Lower leg skin (tissue), 4 donors: Measurements from ENCODE around the gene NKD1. TPM values are rescaled to one million over a fixed set of nuclear protein-coding genes. Genes with fewer than 3 reads are reported as not detected.

ENCODE experiments used
- DNase-seq, 2 donors: peaks; one replicate each; pipeline ENCODE4 v3.0.0-alpha.2; 2019; ENCODE audit warnings: low spot score in 2 of 2
- H3K4me3 ChIP-seq: fragments of 200-600 bp; sonication (generic); 2 replicates; pipeline ENCODE4 v1.5.1; 2017; ENCODE audit warnings: mild to moderate bottlenecking, low read depth; ENCODE audit not compliant: poor library complexity, severe bottlenecking
- CTCF ChIP-seq, 3 donors: fragments of 450-650 bp; IDR thresholded peaks; one replicate each; pipeline ENCODE4 v1.5.1; 2016; ENCODE audit warnings: antibody characterized with exemption in 3 of 3, mild to moderate bottlenecking in 3 of 3, moderate library complexity in 2 of 3
- POLR2A ChIP-seq, 2 donors: fragments of 450-650 bp; IDR thresholded peaks; one replicate each; pipeline ENCODE4 v1.6.1; 2016 to 2017; ENCODE audit warnings: antibody characterized with exemption in 2 of 2, mild to moderate bottlenecking in 1 of 2, moderate library complexity in 1 of 2
- WGBS, 2 donors: methylation state at CpG; one replicate each; pipeline ENCODE4 v1.1.5; 2018; 5-methylcytosine and 5-hydroxymethylcytosine counted together
- intact Hi-C: fragments of 100-400 bp; cut with DNase I; formaldehyde crosslinking; loops from one replicate; pipeline ENCODE4 v1.15.0; 2023; ENCODE audit warnings: low total_unique reads
- total RNA-seq, 4 donors: library from RNA; depleted of rRNA; stranded (reverse); fragments of >200 nt; gene quantifications; one replicate each; pipeline ENCODE4 v1.1.0, GENCODE V29; 2016

Gene NKD1
- total RNA-seq, 4 donors from 2014 or later: 5.1 to 15.2 (median 7.2) TPM

- no peak for DNase-seq
- intact Hi-C loops: no loop called here
- 30 to 31% methylated on average over 5 of the region's 5 CpGs for WGBS, 2 donors
- TF ChIP-seq CTCF (IDR thresholded peaks at IDR 0.05) (no peak), POLR2A (IDR thresholded peaks at IDR 0.05) (no peak)
- H3K4me3 ChIP-seq: no peak overlapping the region
Observed at GRCh38 chr16:50615891-50616290, 67.7 kb downstream of the NKD1 start.

GRCh38 chr16:50616386-50616785 lies 68.2 kb downstream of the NKD1 start:
- DNase-seq: no peak
- TF ChIP-seq CTCF (IDR thresholded peaks at IDR 0.05) (no peak), POLR2A (IDR thresholded peaks at IDR 0.05) (no peak)
- intact Hi-C loops: no loop called here
- 66 to 81% methylated on average over 6 of the region's 6 CpGs for WGBS, 2 donors
- no peak overlapping the region for H3K4me3 ChIP-seq

GRCh38 chr16:50616883-50617645 lies 68.9 kb downstream of the NKD1 start:
- no peak for DNase-seq
- 77 to 81% methylated on average over 11 of the region's 11 CpGs for WGBS, 2 donors
- TF ChIP-seq POLR2A (IDR thresholded peaks at IDR 0.05): no peak
- no peak overlapping the region for H3K4me3 ChIP-seq
- intact Hi-C loops: no loop called here

DNA sequence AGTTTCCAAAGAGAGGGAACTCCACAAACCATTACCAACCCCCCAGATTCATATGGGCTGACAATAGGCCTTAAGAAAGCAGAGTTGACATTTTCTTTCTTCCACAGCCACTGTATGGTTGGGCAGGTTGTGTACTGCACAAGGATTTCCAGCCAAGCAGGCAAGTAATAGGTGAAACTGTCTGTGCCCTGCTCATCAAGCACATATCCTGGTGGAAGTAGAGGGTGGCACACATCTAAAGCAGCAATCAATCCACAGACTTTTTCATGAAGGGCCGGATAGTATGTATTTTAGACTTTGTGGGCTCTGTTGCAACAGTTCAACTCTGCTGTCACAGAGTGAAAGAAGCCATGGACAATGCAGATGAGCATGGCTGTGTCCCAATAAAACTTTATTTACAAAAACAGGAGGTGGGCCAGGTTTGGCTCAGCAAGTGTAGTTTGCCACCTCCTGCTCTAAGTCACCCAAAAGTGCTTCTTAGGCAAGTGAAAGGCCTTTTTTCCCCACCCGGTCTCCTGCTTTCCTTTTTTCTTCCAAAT lies 69.5 kb downstream of the NKD1 start:
- 96 to 98% methylated on average over 2 of the region's 2 CpGs for WGBS, 2 donors
- intact Hi-C loops: no loop called here
- no peak overlapping the region for H3K4me3 ChIP-seq
- TF ChIP-seq POLR2A (IDR thresholded peaks at IDR 0.05): no peak
- no peak for TF ChIP-seq CTCF (IDR thresholded peaks at IDR 0.05)
- no peak for DNase-seq

GRCh38 chr16:50618238-50618918 lies 70.2 kb downstream of the NKD1 start:
- WGBS, 2 donors: 91 to 93% methylated on average over 12 of the region's 12 CpGs
- intact Hi-C loops: no loop called here
- DNase-seq: no peak
- H3K4me3 ChIP-seq: no peak overlapping the region
- TF ChIP-seq POLR2A (IDR thresholded peaks at IDR 0.05) (no peak), CTCF (IDR thresholded peaks at IDR 0.05) (no peak)

DNA sequence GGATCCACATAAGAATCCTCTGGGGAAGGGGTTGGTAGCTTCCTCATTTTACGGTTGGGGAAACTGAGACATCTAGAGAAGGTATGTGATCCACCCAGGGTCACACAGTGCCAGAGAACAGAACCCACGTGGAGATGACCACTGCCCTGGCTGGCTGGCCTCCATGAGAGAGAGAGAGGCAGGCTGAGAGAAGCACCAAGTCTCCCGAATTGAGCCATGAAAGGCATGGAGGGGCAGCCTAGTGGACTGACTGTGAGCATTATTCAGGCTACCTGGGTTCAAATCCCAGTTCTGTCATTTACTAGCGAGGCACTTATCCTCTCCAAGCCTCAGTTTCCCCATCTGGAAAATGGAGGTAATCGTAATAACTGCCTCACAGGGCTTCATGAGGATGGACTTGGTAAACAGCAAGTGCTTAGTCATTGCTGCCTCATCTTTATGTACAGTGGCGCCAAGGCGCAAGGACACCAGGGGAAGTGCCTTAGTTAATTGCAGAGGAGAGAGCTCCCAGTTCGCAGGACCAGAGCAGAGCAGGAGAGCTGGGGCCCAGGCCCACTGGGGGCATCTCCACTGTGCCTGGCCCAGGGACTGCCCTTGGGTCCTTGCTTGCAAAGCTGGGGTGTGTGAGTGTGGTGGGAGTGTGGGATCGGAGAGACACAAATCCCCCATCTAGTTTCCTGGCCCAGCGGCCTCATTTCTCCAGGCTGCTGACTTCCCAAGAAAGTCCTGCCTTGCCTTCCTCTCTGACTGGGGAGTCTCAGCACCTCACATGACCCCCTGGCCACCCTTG lies 71.7 kb downstream of the NKD1 start:
- TF ChIP-seq POLR2A (IDR thresholded peaks at IDR 0.05) (no peak), CTCF (IDR thresholded peaks at IDR 0.05) (no peak)
- H3K4me3 ChIP-seq: no peak overlapping the region
- DNase-seq: no peak
- 88 to 91% methylated on average over 10 of the region's 10 CpGs for WGBS, 2 donors
- intact Hi-C loops: no loop called here
